GM21360 (cell line): ENCODE measurements around the gene CHSY1.

ENCODE experiments used
- ATAC-seq: cut with Tn5 transposase; IDR thresholded peaks from one replicate; pipeline ENCODE4 v1.9.1; 2021; ENCODE audit warnings: mild to moderate bottlenecking, moderate library complexity; ENCODE audit not compliant: unreplicated experiment

Gene CHSY1

GRCh38 chr15:101156509-101157159 lies 95.2 kb downstream of the CHSY1 start:
- peak; percentile 93 for ATAC-seq

DNA sequence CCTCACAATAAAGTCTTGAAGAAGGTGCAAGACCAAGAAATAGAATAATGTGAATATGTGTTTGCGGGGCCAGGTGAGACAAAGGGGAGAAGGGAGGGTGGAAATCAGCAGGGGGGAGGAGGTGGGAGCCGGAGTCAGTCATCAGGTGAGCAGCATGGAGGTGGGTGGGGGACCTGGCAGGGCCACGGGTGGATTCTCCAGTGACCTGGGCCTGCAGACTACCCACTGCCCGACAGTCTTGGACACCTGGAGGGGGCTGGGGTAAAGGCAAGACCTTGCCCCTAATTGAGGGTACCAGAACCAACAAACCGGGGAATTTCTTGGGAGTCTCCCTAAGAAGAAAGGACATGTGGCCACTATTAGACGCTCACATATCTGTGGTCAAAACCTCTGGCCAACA lies 95.8 kb downstream of the CHSY1 start:
- ATAC-seq = no peak

DNA sequence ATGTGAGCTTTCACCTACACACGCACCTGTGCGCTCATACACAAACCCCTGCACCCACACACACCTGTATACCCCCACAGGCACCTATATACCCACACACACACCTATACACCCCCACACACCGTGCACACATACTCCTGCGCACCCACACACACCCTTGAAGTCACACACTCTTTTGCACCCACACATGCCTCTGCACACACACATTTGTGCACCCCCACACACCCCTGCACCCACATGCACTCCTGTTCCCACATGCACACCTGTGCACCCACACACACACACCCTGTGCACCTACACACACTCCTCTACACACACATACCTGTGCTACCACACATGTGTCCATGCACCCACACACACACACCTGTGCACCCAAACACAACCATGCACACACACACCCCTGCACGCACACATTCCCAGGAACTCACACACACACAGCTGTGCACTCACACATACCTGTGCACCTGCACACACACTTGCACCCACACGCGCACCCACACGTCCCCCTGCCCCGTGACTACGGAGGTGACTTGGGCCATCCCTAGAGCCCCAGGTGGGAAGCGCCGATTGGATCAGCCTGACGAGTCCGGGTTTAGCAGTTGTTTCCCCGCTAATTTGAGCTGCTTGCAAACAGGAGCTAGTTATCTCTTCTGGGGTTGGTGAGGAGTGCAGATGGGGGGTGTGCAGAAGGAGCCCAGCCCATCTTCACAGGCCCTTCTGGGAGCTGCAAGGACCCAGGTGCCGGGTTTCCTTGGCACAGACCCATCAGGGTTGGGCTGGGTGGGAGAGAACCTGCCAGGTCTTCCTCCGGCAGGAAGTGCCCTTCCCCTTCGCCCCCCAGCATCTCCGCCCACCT lies 97.8 kb downstream of the CHSY1 start:
- ATAC-seq = no peak

- no peak for ATAC-seq
These were observed 98.9 kb downstream of the CHSY1 start for GRCh38 chr15:101152914-101153313.

GRCh38 chr15:101151288-101151687 lies 100.6 kb downstream of the CHSY1 start:
- no peak for ATAC-seq

DNA sequence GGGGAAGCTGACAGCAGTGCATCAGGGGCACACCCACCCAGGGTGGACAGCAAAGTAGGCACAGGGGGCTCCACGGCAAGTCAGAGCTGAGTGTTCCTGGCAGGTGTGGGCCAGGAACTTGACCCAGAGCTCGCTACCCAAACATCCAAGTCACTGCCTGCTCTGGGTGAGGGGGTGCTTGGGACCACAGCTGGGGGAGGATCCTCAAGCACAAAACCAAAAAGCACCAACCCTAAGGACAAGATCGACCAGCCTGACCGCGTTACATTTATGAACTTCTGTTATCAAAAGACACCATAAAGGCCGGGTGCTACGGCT lies 101.2 kb downstream of the CHSY1 start:
- no peak for ATAC-seq

DNA sequence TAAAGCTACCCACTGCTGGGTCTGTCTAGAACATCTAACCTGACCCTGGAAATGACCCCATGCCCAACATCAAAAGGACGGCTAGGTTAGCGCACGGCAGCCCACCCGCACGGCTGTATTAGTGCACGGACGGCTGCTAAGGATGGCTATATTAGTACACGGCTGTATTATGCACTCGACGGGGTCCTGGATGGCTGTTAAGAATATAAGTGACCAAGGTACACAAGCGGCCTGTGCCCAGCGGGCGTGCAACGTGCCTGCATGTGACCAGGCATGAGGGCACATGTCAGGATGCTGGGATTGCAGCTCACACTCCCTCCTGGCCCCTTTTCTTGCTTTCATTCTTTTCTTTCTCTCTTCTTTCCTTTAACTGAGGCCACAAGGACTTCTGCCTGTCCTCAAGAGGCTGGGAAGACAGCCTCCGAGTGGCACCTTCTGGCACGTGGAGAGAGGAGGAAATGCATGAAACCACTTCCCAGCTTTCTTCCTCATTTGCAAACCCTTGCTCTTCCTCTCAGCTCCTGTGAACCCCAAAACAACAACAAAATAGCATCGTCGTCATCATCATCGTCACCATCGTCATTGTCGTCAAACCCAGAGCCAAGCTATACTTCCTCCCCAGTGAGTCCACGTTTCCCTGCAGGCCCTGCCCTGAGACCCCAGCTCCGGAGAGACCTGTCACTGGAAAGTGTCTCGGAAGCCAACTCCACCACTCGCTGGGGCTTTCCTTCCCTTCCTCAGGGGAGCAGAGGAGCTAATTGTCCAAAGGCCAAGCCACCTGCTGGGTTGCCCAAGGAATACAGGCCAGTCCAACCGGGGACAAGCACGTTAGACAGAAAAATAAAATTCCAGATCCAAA lies 101.8 kb downstream of the CHSY1 start:
- no peak for ATAC-seq

DNA sequence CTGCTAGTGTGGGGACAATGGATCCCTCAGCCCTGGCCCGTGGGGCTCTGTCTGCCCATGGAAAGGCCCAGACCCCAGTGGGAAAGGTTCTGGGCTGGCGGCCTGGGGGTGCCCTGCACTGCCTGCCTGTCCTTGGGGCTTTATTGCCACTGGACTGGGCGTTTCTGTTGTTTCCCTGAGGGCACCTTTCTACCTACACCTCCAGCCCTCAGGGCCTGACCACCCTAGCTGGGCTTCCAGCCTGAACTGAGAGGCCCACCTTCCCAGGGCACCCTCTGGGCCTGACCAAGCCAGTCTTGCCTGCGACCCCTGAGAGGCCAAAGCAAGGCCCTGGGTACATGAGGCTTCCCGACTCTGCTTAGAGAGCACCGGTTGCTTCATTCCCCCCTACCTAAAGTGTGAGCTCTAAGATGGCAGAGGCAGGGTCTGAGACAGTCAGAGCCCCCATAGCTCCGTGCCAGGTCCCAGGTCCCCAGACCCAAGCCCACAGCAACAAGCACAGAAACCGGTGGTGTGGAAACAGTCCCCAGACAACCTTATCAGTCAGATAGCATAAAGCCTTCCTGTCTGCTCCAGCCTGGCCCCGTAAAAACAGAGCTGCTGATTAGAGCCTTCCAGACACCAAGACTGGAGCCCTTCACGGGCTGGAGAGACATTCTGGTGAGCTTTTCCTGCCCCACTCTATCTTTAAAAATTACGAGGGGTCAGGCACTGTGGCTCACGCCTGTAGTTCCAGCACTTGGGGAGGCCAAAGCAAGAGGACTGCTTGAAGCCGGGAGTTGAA lies 102.8 kb downstream of the CHSY1 start:
- no peak for ATAC-seq

GRCh38 chr15:101148166-101148880 lies 103.5 kb downstream of the CHSY1 start:
- no peak for ATAC-seq

DNA sequence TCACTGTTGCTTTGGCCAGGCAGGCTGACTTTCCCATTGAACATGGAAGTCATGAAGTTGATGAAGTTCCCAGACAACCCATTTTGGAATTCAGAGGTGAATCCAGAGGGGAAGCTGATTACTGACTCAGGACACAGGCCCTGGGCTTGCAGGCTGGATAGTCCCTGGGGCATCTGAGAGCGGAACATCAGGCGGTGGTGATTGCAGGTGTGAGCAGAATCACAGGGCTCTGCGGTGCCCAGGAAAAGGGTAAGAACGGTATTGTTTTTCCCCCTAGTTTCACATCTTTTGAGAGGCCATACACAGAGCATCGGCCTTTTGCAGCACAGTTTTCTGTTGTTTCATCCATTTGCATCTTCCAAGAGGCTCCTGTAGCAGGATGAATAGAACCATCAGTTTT lies 104.7 kb downstream of the CHSY1 start:
- no peak for ATAC-seq

- no peak for ATAC-seq
These were observed 105.6 kb downstream of the CHSY1 start for GRCh38 chr15:101146118-101146702.

DNA sequence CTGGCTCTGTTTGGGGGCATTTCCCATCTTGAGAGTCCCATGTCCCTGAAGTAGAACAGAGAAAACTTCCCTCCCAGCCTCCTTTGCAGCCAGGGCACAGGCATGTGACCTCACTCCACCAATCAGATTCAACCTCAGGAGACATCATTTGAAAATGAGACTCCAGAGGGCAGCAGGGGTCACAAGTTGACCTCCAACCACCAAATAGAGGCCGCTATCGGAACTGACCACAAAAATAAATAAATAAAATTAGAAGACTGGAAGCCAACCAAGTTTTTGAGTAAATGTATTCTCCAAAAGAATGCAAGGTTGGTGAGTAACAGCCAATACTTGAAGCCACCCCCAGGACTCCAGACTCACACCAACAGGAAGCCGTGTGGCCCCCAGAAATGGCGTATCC lies 106.5 kb downstream of the CHSY1 start:
- ATAC-seq = no peak

GRCh38 chr15:101143321-101143720 lies 108.5 kb downstream of the CHSY1 start:
- no peak for ATAC-seq

GRCh38 chr15:101142711-101143110 lies 109.1 kb downstream of the CHSY1 start:
- ATAC-seq = no peak

- ATAC-seq = no peak
These were observed 109.8 kb downstream of the CHSY1 start for GRCh38 chr15:101141926-101142527.

- no peak for ATAC-seq
These were observed 111.2 kb downstream of the CHSY1 start for GRCh38 chr15:101140697-101141065.

- ATAC-seq = no peak
These were observed 111.7 kb downstream of the CHSY1 start for GRCh38 chr15:101139986-101140696.

- ATAC-seq = no peak
These were observed 112.7 kb downstream of the CHSY1 start for GRCh38 chr15:101138913-101139880.
